Right atrium auricular region (tissue), 2 donors: ENCODE data around the gene APP. TPM values are rescaled to one million over a fixed set of nuclear protein-coding genes. Genes with fewer than 3 reads are reported as not detected.
"Not testable (repeated sequence)": the region's sequence is repeated elsewhere in the genome, so short reads cannot be mapped to it uniquely, and the experiment has no call there.

Experiments used
- DNase-seq: peaks from one replicate; pipeline ENCODE4 v3.0.0-alpha.2; 2019; ENCODE audit warnings: low spot score
- H3K27ac ChIP-seq, 2 donors: fragments of 200-600 bp; sonication (generic); 1 replicate in 1 of 2; 2 replicates in 1 of 2; pipeline ENCODE4 v1.5.1; 2016 to 2019
- H3K27me3 ChIP-seq, 2 donors: fragments of 200-600 bp; sonication (generic); one replicate each; pipeline versions ENCODE4 v1.5.1 to v1.6.0; 2017 to 2019
- H3K36me3 ChIP-seq: fragments of 200-600 bp; sonication (generic); one replicate; pipeline ENCODE4 v1.5.1; 2016
- H3K4me1 ChIP-seq, 2 donors: fragments of 200-600 bp; sonication (generic); one replicate each; pipeline versions ENCODE4 v1.5.1 to v1.6.0; 2017 to 2019
- H3K4me3 ChIP-seq, 2 donors: fragments of 200-600 bp; sonication (generic); 1 replicate in 1 of 2; 2 replicates in 1 of 2; pipeline ENCODE4 v1.5.1; 2017 to 2019; ENCODE audit warnings: mild to moderate bottlenecking in 1 of 2, moderate library complexity in 1 of 2
- H3K9me3 ChIP-seq, 2 donors: fragments of 200-600 bp; sonication (generic); one replicate each; pipeline ENCODE4 v1.5.1; 2019
- CTCF ChIP-seq, 2 donors: fragments of 200-600 bp; sonication (generic); IDR thresholded peaks; one replicate each; pipeline ENCODE4 v1.5.1; 2019; ENCODE audit warnings: antibody characterized with exemption in 2 of 2
- total RNA-seq, 2 donors: library from RNA; depleted of rRNA; stranded (reverse); fragments of >200 nt; gene quantifications; one replicate each; pipeline ENCODE4 v1.1.0, GENCODE V29; 2016

Gene APP
- total RNA-seq, 2 donors from 2014 or later: 326 to 389 TPM

GRCh38 chr21:26089730-26090129 lies 80.8 kb downstream of the APP start:
- Histone ChIP-seq H3K27ac (no peak overlapping the region), H3K27me3 (no peaks in the 10 kb centered on the region), H3K4me3 (no peak overlapping the region), H3K4me1 (no peaks in the 10 kb centered on the region), H3K36me3 (peaks cover 5% of the 10 kb centered on the region), H3K9me3 (no peaks in the 10 kb centered on the region)
- DNase-seq: no peak
- TF ChIP-seq CTCF (IDR thresholded peaks at IDR 0.05): no peak

DNA sequence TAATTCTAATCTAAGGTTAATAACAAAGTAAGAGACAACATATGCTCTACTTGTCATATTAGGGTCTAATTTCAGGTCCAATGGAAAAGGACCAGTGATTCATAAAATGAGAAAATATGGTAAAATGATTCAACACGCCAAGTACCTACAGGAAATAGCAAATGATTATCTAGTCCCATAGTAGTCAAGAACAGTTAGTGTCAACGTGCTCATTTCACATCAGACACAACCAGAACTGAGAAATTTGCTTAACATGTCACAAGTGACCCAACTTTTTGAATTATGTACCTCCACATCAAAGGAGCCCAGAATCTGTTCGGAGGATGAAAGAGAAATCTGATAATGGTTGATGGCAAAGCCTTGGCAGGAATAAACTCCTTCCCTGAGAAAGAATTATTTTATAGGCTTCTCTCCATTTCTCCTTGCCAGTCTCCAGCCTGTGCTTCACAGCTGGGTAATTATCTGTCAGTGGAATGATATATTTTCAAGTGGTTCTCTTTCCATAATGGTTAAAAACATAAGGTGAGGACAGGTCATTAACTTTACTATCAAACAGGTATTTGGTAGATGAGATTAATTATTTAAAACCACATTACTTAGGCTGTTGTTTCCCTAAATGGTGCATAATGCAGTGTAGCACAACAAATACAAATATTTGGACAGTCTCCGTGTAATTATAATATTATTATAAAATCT lies 83.2 kb downstream of the APP start:
- H3K27me3 ChIP-seq: no peaks in the 10 kb centered on the region
- no peak for DNase-seq
- no peak for TF ChIP-seq CTCF (IDR thresholded peaks at IDR 0.05)

GRCh38 chr21:26085882-26086281 lies 84.7 kb downstream of the APP start:
- H3K36me3 ChIP-seq: peaks cover 5% of the 10 kb centered on the region
- no peaks in the 10 kb centered on the region for H3K27me3 ChIP-seq
- H3K4me1 ChIP-seq: peaks cover 0 to 6% of the 10 kb centered on the region in 2 donors
- no peak overlapping the region for H3K27ac ChIP-seq
- H3K4me3 ChIP-seq: no peak overlapping the region
- no peak for TF ChIP-seq CTCF (IDR thresholded peaks at IDR 0.05)
- DNase-seq: no peak
- no peaks in the 10 kb centered on the region for H3K9me3 ChIP-seq

More for the DNA sequence above, 83.2 kb downstream of the APP start:
- Histone ChIP-seq H3K4me1 (peaks cover 0 to 6% of the 10 kb centered on the region in 2 donors), H3K4me3 (no peak overlapping the region), H3K36me3 (peaks cover 5% of the 10 kb centered on the region), H3K9me3 (no peaks in the 10 kb centered on the region), H3K27ac (no peak overlapping the region)

DNA sequence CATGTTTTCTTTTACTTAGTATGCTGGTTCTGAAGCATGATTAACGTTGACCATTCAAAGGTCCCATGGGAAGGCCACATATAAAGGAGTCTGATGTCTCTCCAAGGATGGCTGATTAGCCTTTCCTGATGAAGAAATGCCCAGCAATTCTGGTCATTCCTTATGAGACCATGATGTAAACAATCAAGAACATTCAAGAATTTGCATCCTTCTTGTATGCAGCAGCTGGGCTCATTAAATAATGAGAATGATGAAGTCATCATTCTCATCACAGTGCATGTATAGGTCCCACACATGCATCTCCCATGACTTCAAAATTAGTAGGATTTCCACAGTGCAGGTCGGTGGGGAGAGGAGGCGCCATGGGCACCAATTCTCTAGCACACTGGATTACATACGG lies 85.4 kb downstream of the APP start:
- DNase-seq: no peak
- TF ChIP-seq CTCF (IDR thresholded peaks at IDR 0.05): no peak
- Histone ChIP-seq H3K4me3 (no peak overlapping the region), H3K36me3 (peaks cover 5% of the 10 kb centered on the region), H3K27me3 (no peaks in the 10 kb centered on the region), H3K9me3 (no peaks in the 10 kb centered on the region), H3K27ac (no peak overlapping the region), H3K4me1 (peaks cover 0 to 6% of the 10 kb centered on the region in 2 donors)

- H3K27ac ChIP-seq: no peak overlapping the region
- no peaks in the 10 kb centered on the region for H3K27me3 ChIP-seq
- no peak overlapping the region for H3K4me3 ChIP-seq
- H3K36me3 ChIP-seq: no peaks in the 10 kb centered on the region
- no peak for DNase-seq
- no peaks in the 10 kb centered on the region for H3K9me3 ChIP-seq
- peaks cover 0 to 6% of the 10 kb centered on the region in 2 donors for H3K4me1 ChIP-seq
- no peak for TF ChIP-seq CTCF (IDR thresholded peaks at IDR 0.05)
Observed at GRCh38 chr21:26082549-26082948, 88.0 kb downstream of the APP start.

DNA sequence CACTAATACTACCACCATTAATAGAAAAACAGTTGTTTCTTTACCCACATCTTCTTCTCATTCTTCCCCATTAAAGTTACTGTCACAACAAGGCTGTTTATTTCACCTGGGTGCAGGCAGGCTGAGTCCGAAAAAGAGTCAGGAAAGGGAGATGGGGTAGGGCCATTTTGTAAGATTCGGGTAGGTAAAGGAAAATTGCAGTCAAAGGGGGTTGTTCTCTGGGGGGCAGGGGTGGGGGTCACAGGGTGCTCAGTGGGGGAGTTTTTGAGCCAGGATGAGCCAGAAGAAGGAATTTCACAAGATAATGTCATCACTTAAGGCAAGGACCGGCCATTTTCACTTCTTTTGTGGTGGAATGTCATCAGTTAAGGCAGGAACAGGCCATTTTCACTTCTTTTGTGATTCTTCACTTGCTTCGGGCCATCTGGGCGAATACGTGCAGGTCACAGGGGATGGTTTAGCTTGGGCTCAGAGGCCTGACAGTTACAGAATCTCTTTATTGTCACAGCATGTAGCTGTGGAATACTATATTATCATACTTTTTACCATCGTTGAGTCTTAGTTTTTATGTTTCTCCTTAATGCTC lies 89.3 kb downstream of the APP start:
- H3K9me3 ChIP-seq, DNase-seq, H3K4me3 ChIP-seq, H3K27me3 ChIP-seq, H3K27ac ChIP-seq, H3K36me3 ChIP-seq, H3K4me1 ChIP-seq: not testable (repeated sequence)
